ENCODE results near the gene NOD1.
A peak's percentile ranks its signal among the peaks of the same experiment; 100 is the strongest.
"Not testable (repeated sequence)": the region's sequence is repeated elsewhere in the genome, so short reads cannot be mapped to it uniquely, and the experiment has no call there.

The NOD1 gene

DNA sequence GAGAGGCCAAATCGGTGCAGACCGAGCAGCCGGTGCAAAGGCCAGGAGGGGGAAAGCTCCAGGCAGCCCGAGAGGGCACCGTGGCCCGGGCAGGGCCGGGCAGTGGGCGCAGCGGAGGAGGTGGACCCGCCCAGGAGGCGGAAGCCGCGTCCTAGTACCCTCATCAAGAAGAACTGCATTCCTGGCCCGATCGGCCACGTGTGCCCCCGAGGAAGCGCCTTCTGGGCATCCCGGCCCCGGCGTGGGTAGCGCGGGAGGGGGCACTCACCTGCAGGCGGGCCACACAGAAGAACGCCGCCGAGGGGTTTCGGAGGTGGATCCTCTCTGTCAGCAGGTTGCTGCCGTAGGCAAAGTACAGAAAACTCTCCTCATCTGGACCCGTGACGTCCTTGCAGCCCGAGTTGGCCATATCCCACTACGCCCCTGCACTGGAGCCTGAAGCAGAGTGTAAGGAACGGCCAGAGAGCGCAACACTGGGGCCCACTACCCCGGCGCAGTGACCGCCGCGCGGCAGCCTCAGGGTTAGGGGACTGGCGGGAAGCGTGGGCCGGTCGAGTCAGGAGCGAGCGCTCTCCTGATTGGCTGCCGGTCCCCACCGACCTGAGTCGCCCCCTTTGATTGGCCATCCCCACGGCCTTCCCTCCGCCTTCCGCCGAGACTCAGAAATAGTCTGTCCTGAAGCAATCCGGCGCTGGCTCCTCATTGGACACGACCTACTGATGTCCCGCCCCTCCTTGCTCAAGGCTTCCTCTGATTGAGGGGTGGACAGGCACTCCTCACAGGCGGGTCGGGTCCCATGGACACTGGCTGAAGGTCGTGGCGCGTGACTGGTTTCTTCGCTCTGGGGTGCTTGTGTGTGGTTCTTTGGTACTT is 26.0 kb upstream of the NOD1 start, which contains the start of gene GGCT:
Gene GGCT (minus strand): TSS at position 529 of the 873 bp plus-strand sequence. CDS start 120 bp downstream, at position 409.
- peak; percentile 98 for DNase-seq

DNA sequence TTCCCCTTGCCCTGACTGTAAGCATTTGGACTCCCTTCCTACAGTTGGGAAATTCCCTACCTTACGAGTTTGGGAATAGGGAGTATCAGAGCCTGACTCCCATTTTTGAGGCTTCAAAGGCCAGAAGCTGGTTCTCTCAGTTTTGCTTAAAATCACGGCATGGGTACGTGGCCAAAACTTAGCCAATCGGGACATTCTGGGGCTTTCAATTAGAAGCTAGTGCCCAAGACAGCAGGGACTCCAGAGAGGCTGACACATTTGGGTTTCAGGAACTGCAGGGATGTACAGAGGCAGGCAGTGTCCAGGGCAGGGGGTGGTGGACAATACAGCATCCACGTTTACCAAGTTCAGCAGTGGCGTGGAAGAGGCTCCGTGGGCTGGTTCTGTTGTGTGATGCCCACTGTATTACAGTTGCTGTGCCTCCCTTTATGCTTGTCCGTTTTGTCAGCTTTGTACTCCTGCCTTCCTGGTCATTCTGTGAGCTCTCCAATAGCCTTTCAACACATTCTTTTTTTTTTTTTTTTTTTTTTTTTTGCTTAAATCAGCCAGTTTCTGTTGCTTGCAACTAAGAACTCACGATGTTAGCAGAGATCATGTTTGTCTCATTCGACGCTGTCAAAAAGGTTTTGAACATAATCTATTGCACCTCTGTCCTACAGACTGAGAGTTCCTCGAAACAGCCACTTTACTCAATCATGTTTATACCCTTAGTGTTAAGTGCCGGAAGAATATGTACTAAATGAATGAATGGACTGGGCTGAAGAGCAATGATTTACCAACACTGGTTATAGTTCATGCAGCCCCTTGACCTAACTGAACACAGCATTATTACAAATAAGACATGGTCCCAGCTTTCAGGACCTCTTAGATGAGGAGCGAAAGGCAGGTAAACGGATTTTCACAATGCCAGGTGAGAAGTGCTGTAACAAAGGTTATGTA is 25.0 kb upstream of the NOD1 start:
- no peak for DNase-seq

DNA sequence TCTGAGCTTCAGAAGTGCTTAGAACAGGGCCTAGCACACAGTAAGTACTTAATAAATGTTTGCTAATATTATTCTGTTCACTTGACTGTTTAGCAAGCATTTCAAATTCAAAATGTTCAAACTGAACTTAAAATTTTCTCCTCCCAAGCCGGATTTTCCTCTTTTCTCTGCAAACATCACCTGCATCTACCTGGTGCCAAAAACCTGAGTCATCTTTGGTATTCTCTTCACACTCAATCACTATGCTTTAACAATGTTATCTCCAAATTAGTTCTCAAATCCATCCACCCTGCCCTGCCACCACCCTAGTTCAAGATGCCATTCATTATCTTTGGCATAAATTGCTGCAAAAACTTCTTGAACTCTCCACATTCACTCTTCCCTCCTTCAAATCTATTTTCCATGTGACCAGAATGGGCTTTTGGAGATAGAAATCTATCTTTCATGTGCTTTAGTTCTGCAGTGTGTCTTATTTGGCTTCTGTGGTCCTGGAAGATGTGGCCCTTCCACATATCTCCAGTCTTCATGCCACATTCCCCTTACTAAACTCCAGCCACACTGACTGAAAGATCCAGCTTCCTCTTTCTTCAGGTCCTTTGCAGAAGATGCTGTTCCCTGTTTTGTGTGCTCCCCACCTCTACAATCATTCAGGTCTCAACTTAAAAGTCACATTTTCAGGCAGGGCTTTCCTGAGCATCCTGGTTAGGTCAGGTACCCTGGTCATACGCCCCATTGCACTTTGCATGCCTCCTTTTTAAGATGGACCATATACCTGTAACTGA is 24.1 kb upstream of the NOD1 start:
- no peak for DNase-seq

DNA sequence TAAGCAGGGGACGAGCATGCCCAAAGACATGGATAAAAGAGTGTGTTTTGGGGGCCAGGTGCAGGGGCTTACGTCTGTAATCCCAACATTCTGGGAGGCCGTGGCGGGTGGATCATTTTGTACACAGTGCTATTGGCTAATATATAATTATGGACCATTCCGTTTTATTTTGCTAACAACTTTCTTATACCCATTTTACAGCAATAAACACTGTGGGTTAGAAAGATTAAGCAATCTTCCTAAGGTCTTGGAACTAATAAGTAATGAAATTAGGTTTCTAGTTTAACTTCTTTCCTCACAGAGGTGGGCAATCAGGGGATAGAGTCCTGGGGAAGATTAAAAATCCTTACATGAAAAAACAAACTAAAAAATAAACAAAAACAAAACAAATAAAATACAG is 22.7 kb upstream of the NOD1 start:
- no peak for DNase-seq

DNA sequence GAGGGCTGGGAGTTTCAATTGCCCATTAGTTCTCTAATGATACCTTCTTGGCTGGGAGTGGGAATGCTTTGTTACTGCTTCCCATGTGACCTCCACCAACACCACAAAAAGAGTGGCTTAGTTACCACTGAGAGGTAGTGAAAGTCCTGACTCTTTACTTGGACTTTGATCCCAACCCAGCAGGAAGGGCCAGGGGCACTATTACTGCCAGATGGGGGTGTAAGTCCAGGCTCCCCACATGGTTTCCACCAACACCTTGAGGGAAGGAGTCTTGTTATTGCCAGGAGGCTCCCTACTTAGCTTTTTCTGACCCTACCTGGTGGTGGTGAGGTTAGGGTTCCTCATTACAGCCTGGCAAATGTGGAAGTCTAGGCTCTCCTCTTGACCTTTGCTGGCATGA is 14.6 kb upstream of the NOD1 start:
- DNase-seq, result no peak

DNA sequence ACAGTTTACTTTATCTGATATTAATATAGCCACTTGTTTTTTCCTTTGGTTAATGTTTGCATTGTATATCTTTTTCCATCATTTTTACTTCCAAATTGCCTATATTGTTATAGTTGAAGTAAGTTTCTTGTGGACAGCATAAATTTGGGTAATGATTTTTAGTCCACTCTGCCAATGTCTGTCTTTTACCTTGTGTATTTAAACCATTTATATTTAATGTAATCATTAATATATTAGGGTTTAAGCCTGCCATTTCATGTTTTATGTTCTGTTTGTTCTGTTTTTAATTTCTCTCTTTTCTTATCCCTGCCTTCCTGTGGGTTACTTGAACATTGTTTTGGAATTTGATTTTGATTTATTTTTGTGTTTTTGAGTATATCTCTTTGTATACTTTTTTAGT is 12.8 kb upstream of the NOD1 start:
- no peak for DNase-seq

DNA sequence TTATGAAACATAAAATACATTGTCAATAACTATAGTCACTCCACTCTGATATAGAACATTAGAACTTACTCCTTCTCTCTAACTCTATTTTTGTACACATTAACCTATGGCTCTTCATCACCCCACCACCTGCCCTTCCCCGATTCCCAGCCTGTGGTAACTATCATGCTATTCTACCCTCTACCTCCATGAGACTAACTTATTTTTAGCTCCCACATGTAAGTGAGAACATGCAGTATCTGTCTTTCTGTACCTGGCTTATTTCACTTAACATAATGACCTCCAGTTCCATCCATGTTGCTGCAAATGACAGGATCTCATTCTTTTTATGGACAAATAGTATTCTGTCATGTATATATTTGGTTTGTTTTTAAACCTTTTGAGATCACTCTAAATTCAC is 8.8 kb upstream of the NOD1 start:
- DNase-seq, result no peak

DNA sequence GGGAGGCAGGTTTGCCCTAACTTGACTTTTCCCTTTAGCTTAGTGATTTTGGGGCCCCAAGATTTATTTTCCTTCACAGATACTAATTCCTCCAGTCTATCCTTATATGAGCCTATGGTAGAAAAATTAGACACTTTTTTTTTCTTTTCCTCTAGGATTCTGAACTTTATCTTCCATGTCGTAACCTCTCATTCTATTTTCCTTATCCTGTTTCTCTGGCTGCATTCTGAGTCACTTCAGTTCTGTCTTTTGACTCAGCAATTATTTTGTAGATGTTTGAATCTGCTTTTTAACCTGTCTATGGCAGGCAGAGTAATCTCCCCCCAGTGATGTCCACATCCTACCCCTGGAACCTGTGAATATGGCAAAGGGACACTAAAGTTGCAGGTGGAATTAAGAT is 7.1 kb upstream of the NOD1 start:
- no peak for DNase-seq

DNA sequence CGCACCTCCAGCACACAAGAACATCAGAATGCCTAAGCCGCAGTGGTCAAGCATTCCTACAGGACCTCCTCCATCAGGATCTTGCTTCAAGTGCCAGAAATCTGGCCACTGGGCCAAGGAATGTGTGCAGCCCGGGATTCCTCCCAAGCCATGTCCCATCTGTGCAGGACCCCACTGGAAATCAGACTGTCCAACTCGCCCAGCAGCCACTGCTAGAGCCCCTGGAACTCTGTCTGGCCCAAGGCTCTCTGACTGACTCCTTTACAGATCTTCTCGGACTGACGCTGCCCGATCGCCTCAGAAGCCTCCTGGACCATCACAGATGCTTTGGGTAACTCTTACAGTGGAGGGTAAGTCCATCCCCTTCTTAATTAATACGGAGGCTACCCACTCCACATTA is 2.8 kb upstream of the NOD1 start:
- not testable (repeated sequence) for DNase-seq

DNA sequence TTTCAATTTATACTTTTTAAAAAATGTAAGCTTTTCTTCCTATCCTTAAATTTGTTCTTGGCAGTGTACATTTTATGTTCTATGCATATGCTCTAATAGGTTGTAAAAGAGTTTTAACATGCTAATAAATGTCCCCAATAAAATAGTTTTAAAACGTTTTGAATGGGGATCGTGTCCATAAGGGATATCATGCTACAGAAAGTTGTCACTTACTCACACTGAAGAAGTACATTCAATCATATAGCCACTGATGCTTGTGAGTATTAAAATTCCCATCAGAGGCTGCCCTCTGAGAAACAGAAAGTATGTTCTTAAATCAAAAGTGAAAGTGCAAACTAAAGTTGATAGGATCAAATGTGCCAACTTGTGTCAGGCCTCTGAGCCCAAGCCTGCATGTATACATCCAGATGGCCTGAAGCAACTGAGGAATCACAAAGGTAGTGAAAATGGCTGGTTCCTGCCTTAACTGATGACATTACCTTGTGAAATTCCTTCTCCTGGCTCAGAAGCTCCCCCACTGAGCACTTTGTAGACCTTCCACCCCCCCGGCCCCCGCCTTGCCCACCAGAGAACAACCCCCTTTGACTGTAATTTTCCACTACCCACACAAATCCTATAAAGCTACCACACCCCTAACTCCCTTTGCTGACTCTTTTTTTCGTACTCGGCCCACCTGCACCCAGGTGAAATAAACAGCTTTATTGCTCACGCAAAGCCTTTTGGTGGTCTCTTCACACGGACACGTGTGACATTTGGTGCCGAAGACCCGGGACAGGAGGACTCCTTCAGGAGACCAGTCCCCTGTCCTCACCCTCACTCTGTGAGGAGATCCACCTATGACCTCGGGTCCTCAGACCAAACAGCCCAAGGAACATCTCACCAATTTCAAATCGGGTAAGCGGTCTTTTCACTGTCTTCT is 877 bp upstream of the NOD1 start:
- DNase-seq, result peak; percentile 44

DNA sequence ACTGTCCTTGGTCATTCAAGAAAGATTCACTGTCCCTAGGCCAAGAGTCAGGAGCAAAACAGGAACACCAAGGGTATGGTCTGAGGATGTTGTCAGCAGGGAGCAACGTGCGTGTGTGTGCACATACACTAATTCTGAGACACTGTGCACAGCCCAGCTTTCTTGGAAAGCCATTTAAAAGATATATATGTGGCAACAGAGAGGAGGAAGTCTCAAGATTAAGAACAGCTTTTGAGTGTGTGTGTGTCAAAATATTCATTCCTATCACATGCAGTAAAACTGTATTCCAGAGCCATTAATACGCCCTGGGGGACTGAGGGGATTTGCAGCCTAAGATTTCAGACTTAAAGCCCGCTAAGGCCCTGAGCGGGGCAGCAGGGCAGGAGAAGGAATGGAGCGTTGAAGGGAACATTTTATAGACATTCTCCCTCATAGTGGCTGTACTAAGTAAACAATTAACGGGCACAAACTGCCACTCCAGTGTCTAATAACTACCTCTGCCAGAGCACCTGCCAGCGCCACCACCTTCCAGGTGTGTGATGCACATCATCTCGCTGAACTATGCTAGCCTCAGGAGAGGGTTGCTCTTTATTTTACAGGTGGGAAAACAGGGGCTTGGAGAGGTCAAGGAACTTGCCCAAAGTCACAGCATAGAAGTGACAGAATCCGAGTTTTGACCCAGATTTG is 2.0 kb downstream of the NOD1 start:
- DNase-seq, result no peak

DNA sequence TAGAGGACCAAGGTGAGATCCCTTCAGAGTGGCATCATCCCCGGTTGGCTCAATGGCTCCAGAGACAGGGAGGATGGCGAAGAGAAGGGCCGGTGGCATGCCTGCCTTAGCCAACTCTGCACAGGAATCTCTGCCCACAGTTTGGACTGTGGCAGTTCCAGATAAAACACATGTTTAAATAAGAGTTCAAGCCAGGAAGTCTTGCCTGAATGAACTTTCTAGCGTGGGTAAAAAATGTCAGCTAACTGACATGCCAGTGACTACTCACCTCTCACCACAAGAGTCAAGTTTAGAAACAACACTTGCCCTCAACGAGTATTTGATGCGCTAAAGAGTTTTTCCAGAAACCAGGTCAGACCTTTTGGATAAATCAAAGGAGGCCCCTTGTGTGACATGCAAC is 3.0 kb downstream of the NOD1 start:
- DNase-seq, result no peak

DNA sequence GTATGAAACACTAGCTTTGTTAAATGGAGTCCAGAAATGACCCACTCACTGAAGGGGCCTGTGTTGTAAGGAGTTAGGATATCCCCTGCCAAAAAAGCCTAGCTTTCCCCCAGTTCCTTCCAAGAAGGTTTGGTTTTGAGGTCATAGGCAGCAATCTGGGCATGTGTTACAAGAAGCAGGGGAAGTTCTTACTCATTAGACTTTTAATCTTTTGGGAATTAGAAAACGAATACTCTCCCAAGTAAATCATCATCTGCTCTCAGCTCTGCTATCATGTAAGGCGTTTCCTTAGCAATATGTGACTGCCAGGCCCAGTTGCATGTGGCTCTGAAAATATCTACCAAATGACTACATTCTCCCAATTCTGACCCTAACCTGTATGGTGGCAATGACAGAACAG is 3.7 kb downstream of the NOD1 start:
- DNase-seq, result no peak

DNA sequence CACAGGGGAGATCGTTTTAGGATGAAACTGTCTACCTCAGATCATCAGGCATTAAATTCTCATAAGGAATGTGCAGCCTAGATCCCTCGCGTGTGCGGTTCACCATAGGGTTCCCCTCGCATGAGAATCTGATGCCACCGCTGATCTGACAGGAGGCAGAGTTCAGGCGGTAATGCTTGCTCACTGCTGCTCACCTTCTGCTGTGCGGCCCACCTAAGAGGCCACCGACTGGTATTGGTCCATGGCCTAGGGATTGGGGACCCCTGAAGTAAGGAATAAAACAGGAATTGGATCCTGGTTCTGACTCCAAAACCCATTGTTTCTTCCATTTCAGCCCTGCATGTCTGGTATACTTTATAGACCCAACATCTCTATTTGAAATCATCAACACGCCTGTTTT is 4.1 kb downstream of the NOD1 start:
- no peak for DNase-seq

DNA sequence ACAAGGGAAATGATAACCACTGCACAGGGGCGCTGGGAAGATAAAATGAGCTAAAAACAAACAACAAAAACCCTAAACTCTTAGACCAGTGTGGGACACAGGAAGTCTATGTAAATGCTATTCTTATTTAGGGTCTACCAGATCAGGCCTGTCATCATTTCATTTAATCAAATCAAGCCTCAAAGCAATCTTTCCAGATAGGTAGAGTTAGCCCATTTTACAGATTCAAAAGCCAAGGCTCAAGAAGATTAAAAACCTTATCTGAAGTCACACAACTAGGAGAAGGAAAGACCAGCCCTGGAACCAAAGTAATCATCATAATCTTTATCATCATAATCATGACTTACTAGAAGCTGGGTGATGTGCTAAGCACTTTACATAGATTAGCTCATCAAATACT is 4.7 kb downstream of the NOD1 start:
- DNase-seq, result no peak

DNA sequence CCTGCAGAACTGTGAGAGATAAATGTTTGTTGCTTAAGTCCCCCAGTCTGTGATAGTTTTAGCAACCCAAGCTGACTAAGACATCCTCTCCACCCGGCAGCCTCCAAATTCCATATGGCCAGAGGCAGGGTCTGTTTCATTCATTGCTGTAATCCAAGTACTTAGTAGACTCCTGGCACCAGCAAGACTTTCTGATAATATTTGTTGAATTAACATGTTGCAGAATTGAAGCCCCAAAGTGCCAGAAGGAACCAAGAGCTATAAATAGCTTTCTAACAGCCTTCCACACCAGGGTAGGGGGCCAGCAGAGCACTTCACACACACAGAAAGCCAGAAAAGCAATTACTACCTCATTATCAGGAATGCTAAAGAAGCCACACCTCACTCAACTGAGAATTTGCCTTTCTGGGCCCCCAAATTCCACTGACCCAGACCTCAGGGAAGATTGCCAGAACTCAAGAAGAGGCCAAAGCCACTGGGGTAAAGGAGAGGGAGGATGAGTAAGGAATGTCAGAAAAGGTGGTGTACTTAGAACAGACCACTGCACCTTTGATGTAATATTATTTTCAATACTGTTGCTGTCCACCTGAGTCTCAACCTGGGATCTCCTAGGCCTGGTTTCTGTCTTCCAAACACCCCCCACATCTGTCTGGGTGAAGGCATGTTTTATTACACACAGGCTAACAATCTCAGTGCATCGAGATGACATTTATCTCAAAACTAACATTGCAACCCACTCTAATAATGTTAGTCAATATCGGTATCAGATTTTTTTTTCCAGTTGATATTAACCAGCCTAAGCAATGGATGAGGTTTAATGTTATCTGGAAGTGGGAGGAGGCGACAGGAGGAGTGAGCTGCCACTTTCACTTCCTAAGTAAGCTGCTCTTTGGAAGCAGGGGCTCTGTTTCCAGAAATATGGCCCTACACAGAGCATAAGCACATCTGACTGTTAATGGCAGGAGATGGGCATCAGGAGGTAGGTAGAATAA is 5.5 kb downstream of the NOD1 start:
- no peak for DNase-seq

DNA sequence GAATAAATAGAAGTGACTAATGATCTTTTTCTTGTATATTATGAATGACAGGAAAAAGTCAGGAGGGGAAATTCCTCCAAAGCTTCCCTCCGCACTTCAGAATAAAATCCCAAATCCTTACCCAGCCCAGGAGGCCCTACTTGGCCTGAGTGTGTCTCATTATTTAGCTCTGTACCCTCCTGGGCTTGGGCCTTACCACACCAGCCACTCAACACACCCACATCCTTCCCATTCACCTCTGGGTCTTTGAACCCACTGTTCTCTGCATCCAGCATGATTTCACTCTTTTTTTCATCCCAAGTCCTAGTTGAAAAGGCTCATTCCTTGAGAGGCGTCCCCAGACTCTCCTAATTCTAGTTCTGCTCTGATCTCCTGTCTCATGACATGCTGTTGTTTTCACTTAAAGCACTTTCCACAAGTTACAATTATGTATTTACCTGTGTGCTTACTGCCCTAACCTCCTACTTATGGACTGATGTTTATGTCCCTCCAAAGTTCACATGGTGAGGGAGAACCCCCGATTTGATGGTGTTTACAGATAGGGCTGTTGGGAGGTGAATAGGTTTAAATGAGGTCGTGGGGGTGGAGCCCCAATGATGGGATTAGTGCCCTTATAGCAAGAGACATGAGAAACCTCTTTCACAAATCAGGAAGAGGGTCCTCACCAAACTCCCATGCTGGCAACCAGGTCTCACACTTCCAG is 6.4 kb downstream of the NOD1 start:
- DNase-seq, result no peak

DNA sequence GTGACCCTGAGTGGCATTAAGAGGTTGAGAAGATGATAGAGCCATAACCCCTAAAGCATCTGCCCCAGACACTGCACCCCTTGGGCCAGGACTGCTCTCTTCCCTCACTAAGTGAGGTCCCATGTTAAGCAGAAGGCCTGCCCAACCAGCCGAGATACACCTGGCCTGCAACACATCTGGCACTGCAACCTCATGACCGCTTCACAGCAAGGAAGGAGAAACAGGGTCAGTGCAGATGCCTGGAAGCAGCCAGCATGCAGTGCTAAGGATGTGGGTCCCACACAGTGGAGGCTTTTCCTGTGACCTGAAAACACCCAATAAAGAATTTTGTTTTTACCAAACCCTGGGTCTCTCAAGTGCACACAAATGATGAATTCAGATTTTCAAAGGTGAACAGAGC is 7.4 kb downstream of the NOD1 start:
- no peak for DNase-seq

DNA sequence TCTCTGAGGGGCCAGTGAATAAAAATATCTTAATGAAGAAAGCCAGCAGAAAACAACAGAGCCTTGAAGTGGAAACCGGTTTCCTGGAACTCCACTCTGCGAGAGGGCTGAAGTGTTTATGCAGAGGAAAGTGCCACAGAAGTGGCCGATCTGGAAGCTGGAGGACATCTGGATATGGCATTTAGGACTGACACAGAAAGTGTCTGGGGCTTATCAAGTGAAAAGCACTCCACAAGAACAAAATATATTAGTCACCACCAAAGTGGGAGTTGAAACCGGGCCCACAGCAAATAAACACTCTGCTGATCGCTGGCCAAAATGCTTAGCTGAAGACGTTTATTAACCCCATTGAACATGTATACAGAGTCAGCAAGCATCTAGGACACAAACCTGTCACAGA is 7.8 kb downstream of the NOD1 start:
- no peak for DNase-seq

Measured in activated CD4-positive, alpha-beta T cell treated with anti-CD3 and anti-CD28 coated beads for 48 hours (primary cell).